Keratinocyte (primary cell): Measurements from ENCODE around the gene RYR2. TPM values are rescaled to one million over a fixed set of nuclear protein-coding genes. Genes with fewer than 3 reads are reported as not detected.

Source experiments
- DNase-seq: peaks from one replicate; pipeline ENCODE4 v3.0.0-alpha.2; 2011; ENCODE audit warnings: low read depth, missing footprints, low spot score
- FAIRE-seq: peaks from 2 replicates; lab custom pipeline; 2011; peaks lifted over from hg19 to GRCh38; lab: Jason Lieb, UNC
- H2AFZ ChIP-seq: 2 replicates; pipeline ENCODE4 v1.6.0; 2012; ENCODE audit warnings: low read length, control low read depth, inconsistent platforms; ENCODE audit not compliant: control insufficient read depth
- H3K27ac ChIP-seq: 2 replicates; pipeline ENCODE4 v1.5.1; 2011; ENCODE audit warnings: low read length; ENCODE audit not compliant: control insufficient read depth, insufficient read depth
- H3K27me3 ChIP-seq: 3 replicates; pipeline ENCODE4 v1.6.0; 2011; ENCODE audit warnings: low read length; ENCODE audit not compliant: control insufficient read depth, insufficient read depth; ENCODE audit errors: extremely low read depth
- H3K36me3 ChIP-seq, 2 experiments: 2 replicates in 1 of 2; 3 replicates in 1 of 2; pipeline ENCODE4 v1.5.1; 2011; ENCODE audit warnings: low read length in 2 of 2, mild to moderate bottlenecking in 1 of 2; ENCODE audit not compliant: control insufficient read depth in 2 of 2, insufficient read depth in 2 of 2; ENCODE audit errors: extremely low read depth in 1 of 2
- H3K4me1 ChIP-seq: 3 replicates; pipeline ENCODE4 v1.5.1; 2011; ENCODE audit warnings: low read length; ENCODE audit not compliant: control insufficient read depth, insufficient read depth; ENCODE audit errors: extremely low read depth
- H3K4me2 ChIP-seq: 3 replicates; pipeline ENCODE4 v1.6.0; 2011; ENCODE audit warnings: low read depth, low read length; ENCODE audit not compliant: control insufficient read depth, insufficient read depth; ENCODE audit errors: extremely low read depth
- H3K4me3 ChIP-seq, 3 experiments: fragments of 200-600 bp in 1 of 3; sonication (generic) in 1 of 3; 2 replicates in 2 of 3; 3 replicates in 1 of 3; pipeline ENCODE4 v1.5.1; 2011 to 2016; ENCODE audit warnings: low read length in 3 of 3, mild to moderate bottlenecking in 3 of 3, control low read depth in 2 of 3, inconsistent platforms in 1 of 3, low read depth in 1 of 3, mixed read lengths in 1 of 3, mixed run types in 1 of 3, moderate library complexity in 1 of 3; ENCODE audit not compliant: control insufficient read depth in 2 of 3, insufficient read depth in 2 of 3; ENCODE audit errors: extremely low read depth in 1 of 3
- H3K79me2 ChIP-seq: 2 replicates; pipeline ENCODE4 v1.6.0; 2012; ENCODE audit warnings: low read length; ENCODE audit not compliant: control insufficient read depth, insufficient read depth
- H3K9ac ChIP-seq: 3 replicates; pipeline ENCODE4 v1.6.0; 2011; ENCODE audit warnings: low read length; ENCODE audit not compliant: control insufficient read depth, insufficient read depth; ENCODE audit errors: extremely low read depth
- H3K9me1 ChIP-seq: 3 replicates; pipeline ENCODE4 v1.6.0; 2011; ENCODE audit warnings: low read length; ENCODE audit not compliant: control insufficient read depth, insufficient read depth; ENCODE audit errors: extremely low read depth
- H3K9me3 ChIP-seq: 2 replicates; pipeline ENCODE4 v1.5.1; 2012; ENCODE audit warnings: low read depth, low read length; ENCODE audit not compliant: control insufficient read depth
- H4K20me1 ChIP-seq: 3 replicates; pipeline ENCODE4 v1.6.0; 2011; ENCODE audit warnings: low read length; ENCODE audit not compliant: control insufficient read depth, insufficient read depth; ENCODE audit errors: extremely low read depth
- CTCF ChIP-seq, 3 experiments: IDR thresholded peaks in 1 of 3; conservative IDR thresholded peaks in 1 of 3; optimal IDR thresholded peaks in 1 of 3; 2 replicates in 2 of 3; 3 replicates in 1 of 3; pipeline versions ENCODE3 to v1.5.1; 2011; ENCODE audit warnings: low read length in 3 of 3, mild to moderate bottlenecking in 3 of 3, moderate library complexity in 2 of 3, control low read depth in 1 of 3, inconsistent platforms in 1 of 3; ENCODE audit not compliant: insufficient read depth in 2 of 3; ENCODE audit errors: extremely low read depth in 1 of 3
- EZH2 ChIP-seq: IDR thresholded peaks from one replicate; pipeline ENCODE4 v1.6.1; 2012; ENCODE audit warnings: inconsistent platforms, mild to moderate bottlenecking, low read length, moderate library complexity
- dilution Hi-C: fragments of 300-500 bp; cut with MboI; formaldehyde crosslinking; loops from one replicate; pipeline ENCODE4 v1.7.0; 2020; ENCODE audit warnings: low sequenced_read_pairs; ENCODE audit not compliant: extremely low pct_ligation_motif_present
- polyA plus RNA-seq, 5 experiments: library from polyadenylated mRNA; depleted of rRNA in 3 of 5; stranded (reverse) in 3 of 5; stranded (forward) in 1 of 5; unstranded in 1 of 5; fragments of >200 nt; gene quantifications; 1 replicate in 1 of 5; 2 replicates in 3 of 5; 3 replicates in 1 of 5; pipeline versions ENCODE4 v1.2.1 to v1.2.3, GENCODE V29; 2011 to 2012; ENCODE audit warnings: missing spikeins in 2 of 5, low read depth in 1 of 5, low replicate concordance in 1 of 5

Gene RYR2
- polyA plus RNA-seq, 1 donor (not counting 4 experiments of a cell fraction or from before 2014, with no cell fraction given) = 0.05 TPM

GRCh38 chr1:237634922-237635321 lies 592.9 kb downstream of the RYR2 start:
- Histone ChIP-seq H4K20me1 (no peaks in the 10 kb centered on the region), H3K36me3 (no peaks in the 10 kb centered on the region)

GRCh38 chr1:237638555-237638954 lies 596.6 kb downstream of the RYR2 start:
- H3K4me2 ChIP-seq = no peak overlapping the region
- no peaks in the 10 kb centered on the region for H4K20me1 ChIP-seq
- H3K27ac ChIP-seq = no peak overlapping the region
- no peak for TF ChIP-seq EZH2
- TF ChIP-seq CTCF (optimal IDR thresholded peaks at IDR 0.05 in 1 of 3, IDR thresholded peaks at IDR 0.05 in 1 of 3, conservative IDR thresholded peaks at IDR 0.05 in 1 of 3; ENCODE audit: extremely low read depth in 1 of 3, insufficient read depth in 2 of 3, low read length in 3 of 3) = no peak
- no peaks in the 10 kb centered on the region for H3K4me1 ChIP-seq
- H3K79me2 ChIP-seq = no peaks in the 10 kb centered on the region
- no peaks in the 10 kb centered on the region for H3K9me1 ChIP-seq
- H3K36me3 ChIP-seq = no peaks in the 10 kb centered on the region
- H2AFZ ChIP-seq = no peak overlapping the region
- H3K27me3 ChIP-seq = no peaks in the 10 kb centered on the region
- no peaks in the 10 kb centered on the region for H3K9me3 ChIP-seq
- DNase-seq = no peak
- no peak for FAIRE-seq
- dilution Hi-C loops = no loop called here
- H3K4me3 ChIP-seq = no peak overlapping the region
- no peak overlapping the region for H3K9ac ChIP-seq

More at GRCh38 chr1:237634922-237635321, 592.9 kb downstream of the RYR2 start:
- Histone ChIP-seq H2AFZ (no peak overlapping the region), H3K9me3 (no peaks in the 10 kb centered on the region), H3K9ac (no peak overlapping the region), H3K27ac (no peak overlapping the region), H3K4me1 (no peaks in the 10 kb centered on the region), H3K4me2 (no peak overlapping the region), H3K27me3 (no peaks in the 10 kb centered on the region), H3K9me1 (no peaks in the 10 kb centered on the region), H3K79me2 (no peaks in the 10 kb centered on the region), H3K4me3 (no peak overlapping the region)
- DNase-seq (no peak), FAIRE-seq (no peak)
- dilution Hi-C loops = no loop called here
- no peak for TF ChIP-seq EZH2
- no peak for TF ChIP-seq CTCF (optimal IDR thresholded peaks at IDR 0.05 in 1 of 3, IDR thresholded peaks at IDR 0.05 in 1 of 3, conservative IDR thresholded peaks at IDR 0.05 in 1 of 3; ENCODE audit: extremely low read depth in 1 of 3, insufficient read depth in 2 of 3, low read length in 3 of 3)
